Hematopoietic multipotent progenitor cell treated with erythropoietin and hydrocortisone succinate and interleukin-3 and kit ligand, for 15 days (in vitro differentiated cells): ENCODE results near the gene ALDH1A1.
"Not testable (repeated sequence)": the region's sequence is repeated elsewhere in the genome, so short reads cannot be mapped to it uniquely, and the experiment has no call there.

Experiments
- DNase-seq: peaks from one replicate; pipeline ENCODE4 v3.0.0-alpha.2; 2015; ENCODE audit warnings: low spot score

ALDH1A1 gene

DNA sequence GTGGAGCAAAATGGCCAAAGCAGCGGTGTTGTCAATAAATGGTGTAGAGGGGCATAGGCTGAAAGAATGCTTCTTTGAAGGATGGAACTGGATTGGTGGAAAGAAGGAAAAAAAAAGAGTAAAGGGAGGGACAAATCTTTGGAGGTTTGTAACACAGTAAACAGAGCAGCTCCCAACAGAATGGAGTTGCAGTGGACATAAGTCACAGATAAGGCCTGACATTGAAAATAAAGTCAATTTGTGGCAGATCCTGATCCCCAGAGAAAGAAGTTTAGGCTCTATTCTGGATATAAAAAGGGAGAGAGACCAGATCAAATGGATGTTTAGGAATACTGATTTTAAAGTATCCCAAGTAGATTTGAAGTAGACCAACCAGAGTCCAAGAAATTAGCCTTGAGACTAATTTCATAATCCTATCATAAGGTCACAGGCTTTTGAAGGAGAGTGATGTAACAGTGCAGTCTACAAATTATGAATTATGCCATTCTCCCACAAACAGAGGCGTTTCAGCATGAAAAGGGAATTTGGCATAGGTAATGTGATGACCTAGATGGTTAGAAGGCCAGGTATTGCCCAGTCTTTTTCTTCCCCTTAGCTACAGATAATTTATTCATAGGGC lies 8.9 kb downstream of the ALDH1A1 start:
- DNase-seq = no peak

DNA sequence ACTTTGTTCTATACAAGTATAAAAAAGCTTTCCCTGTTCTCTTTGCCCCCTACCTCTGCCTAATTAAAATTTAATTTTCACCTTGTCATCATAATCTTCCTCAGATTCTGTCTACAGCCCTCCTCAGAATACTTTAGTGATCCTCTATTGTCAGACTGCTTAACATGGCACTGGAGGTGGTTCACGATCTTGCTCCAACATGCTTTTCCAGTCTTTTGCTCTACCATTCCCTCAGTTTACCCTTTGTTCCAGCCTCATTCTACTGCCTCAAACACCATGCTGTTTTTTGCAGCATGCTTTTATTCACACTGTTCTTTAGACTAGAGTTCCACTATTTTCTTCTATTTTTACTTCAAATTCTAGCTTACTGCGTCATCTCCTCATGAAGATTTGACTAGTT lies 10.4 kb downstream of the ALDH1A1 start:
- DNase-seq = no peak

DNA sequence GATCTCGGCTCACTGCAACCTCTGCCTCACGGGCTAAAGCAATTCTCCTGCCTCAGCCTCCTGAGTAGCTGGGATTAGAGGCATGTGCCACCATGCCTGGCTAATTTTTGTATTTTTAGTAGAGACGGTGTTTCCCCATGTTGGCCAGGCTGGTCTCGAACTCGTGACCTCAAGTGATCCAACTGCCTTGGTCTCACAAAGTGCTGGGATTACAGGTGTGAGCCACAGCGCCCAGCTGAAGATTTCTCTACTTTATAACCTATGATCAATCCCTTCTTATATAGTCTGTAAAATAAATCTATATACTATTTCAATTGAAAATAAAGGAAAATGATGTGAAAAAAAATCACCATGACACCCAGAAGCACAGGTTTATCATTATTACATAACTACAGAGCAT lies 13.3 kb downstream of the ALDH1A1 start:
- not testable (repeated sequence) for DNase-seq

DNA sequence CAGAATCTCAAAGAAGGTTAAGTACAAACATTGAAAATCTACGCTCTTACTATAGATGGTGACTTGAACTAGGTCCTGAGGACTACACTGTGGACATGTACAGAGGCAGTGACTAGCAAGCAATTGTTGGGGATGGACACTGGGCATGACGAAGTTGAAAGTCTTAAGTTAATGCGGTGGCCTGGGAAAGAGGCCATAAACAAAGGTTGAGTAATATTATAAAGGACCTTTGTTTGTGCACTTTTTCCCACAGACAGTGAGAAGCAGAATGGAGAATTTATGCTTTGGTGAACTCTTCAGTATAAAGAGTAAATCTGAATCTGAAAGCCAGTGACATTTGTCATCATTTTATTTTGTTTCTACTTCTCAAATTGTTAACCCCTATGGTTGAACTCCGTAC lies 15.3 kb downstream of the ALDH1A1 start:
- DNase-seq = no peak

DNA sequence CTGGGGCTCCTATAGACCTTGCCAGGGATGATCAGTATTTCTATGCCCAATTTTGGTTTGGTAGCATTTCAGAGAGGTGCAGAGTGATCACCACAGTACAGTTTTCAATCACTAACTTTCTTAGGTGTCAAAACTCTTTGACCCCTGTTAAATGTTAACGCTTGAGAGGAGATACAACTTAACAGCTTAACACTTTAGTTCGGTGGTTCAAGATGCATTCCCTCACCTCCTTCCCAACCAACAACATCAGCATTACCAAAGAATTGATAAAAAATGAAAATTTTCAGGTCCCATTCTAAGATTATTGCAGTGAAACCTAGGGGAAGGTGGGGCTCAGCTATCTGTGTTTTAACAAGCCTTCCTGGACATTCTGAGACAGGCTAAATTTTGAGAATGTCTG lies 16.2 kb downstream of the ALDH1A1 start:
- no peak for DNase-seq

DNA sequence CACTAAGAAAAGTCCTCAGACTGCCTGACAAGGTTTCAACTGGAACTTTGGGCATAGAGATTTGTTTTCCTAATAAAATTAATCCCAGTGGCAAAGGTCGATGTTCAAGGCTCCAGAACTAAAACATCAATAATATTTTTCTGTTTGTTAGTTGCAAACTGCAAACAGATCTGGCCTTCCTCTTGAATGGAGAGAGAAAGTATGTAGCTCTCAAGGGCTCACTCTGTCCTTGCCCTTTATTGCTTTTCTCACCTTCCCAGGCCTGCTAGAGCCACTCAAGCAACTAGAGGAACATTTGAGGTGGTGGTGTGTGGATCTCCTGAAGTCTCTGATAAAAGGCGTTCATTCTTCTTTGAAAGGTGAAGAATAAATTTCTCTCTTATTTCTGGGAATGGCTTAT lies 16.6 kb downstream of the ALDH1A1 start:
- no peak for DNase-seq

DNA sequence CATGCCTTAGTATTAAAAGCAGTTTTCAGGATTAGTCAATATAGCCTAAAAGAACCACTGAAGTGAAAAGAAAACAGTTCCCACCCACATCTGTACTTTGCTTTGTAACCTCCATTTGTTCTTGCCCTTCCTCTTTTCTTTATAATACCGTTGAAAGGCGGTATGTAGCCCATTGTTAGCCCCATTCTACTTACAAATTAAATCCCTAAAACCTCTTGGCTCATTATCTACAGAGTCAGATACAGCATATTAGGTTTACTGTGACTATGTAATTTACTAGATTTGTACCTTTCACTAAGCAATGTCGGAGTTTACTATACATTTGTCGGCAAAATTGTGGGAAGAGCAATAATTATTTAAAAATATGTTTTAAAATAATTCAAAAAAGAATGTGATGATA lies 17.3 kb downstream of the ALDH1A1 start:
- no peak for DNase-seq

DNA sequence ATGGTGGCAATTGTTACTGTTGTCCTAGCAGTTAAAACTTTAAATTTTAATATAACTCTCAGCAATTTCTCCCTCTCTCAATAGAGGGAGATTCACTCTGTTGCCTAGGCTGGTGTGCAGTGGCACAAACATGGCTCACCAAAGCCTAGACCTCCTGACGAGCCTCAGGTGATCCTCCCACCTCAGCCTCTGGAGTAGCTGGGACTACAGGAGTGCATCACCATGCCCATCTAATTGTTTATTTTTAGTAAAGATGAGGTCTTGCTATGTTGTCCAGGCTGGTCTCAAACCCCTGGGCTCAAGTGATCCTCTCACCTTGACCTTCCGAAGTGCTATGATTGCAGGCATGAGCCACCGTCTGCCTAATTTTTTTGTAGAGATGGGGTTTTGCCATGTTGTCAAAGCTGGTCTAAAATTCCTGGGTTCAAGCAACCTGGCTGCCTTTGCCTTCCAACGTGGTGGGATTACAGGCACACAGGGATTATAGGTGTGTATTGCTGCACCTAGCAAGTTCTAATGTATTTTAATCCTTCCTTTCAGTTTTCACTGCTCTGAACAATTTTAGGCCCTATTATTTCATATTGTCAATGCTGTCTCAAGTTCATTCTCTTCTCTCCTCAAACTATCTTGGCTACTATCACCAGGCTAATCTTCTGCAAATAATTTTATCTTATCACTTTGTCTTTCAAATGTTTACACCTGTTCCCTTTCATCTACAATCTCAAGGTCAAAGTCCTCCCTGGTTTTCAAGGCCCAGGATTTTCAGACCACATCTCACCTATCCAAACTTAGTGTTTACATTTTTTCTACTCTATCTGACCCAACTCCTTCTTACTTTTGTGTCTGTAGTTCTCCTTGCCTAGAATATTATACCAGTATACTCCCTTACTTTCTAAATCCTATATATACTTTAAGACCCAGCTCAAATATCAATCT lies 18.9 kb downstream of the ALDH1A1 start:
- no peak for DNase-seq

DNA sequence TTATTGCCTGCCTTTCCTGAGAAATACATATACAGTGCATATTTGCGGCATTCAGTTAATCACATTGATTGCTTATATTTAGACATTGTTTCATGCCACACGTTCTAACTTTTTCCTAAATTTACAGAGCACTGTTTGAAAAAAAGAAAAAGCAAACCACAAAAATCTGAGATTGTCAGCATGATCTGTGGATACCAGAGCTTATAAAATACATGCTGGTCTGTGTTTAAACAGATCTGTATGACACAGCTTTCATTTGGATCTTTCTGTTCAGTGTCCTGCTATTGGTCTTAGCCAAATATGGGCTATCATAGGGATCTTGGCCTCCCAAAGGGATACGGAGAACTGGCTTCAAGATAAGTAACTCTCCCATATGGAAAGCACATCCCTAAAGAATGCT lies 20.2 kb downstream of the ALDH1A1 start:
- no peak for DNase-seq

DNA sequence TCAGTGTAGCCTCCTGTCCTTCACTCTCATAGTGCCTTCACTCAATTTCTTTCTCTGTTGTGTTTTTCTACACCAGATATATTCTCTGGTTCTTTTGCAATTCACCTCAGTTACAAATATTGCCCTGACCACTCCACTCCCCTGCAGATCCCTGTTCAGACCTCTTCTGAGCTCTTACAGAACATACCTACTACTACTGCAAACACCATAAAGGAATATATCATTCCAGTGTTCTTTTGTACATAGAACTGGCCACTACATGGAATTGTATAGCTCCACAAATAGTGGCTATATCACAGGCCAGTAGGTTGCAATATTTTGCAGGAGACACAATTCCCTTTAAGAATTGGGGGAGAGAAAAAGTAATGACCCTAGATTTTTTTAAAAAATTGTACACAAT lies 21.0 kb downstream of the ALDH1A1 start:
- DNase-seq = no peak

DNA sequence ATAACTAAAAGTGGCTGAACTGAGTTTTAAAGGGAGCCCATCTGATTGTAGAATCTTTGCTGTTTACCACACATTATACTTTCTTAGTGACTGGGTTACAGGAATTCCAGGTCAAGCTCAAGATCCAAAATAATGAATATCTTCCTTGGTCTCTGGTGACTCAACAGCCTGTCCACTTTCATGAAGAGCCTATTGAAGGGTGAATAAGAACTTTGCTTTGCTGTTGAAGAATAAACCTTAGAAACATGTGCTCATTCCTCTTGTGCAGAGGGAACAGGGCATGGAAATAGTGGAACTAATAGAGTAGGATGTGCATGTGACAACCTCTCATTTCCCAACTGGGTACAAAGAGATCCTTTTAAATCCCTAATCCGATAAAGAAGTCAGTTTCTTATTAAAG lies 21.4 kb downstream of the ALDH1A1 start:
- no peak for DNase-seq

DNA sequence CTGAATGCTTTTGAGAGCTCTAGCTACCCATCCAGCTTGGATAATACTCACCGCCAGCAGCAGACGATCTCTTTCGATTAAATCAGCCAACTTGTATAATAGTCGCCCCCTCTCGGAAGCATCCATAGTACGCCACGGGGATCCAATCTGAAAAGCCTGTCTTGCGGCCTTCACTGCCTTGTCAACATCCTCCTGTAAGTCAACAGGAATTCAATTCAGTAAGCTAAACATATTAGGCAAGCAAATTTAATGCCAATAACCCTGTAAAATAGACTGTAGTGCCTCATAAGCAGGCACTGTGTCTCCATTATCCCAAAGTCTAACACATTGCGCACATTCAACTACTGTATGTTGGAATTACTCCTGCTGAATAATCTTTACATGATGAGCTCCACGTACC lies 22.0 kb downstream of the ALDH1A1 start:
- DNase-seq = no peak

DNA sequence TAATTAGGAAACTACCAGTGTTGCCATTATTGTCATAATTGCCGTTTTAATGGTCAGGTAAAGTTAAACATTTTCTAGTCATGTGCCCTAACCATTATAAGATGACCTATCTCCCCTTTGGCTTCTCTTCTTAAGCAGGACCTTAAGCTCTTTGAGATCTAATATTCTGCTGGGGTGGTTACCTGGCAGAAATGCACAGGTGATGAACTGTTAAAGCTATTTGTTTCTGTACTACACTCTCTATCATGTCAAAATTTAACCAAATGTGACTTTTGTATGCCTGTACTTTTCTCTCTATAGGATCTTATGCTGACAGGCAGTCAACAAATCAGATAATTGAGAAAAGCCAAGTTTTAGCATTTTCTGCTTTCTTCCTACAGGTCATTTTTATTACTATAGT lies 23.3 kb downstream of the ALDH1A1 start:
- no peak for DNase-seq

DNA sequence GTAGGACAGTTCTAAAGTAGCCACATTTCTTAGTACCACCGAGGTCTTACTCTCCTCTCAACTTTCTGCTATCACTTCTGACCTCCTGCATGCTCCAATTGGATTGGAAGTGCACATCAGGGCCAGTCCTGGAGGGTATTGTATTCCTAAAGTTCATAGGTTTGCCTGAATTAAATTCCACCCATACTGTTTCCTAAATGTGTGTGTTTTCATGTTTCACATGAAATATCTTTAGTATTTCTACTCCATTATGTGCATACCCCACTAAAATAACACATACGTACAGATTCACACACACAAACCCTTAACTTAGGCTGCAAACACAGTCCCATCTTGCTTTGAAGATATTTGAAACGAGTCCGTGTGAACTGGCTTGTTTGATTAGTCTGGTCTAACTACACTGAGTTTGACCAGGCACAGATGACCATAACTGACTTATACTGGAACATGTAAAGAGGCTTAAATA lies 24.8 kb downstream of the ALDH1A1 start:
- no peak for DNase-seq

DNA sequence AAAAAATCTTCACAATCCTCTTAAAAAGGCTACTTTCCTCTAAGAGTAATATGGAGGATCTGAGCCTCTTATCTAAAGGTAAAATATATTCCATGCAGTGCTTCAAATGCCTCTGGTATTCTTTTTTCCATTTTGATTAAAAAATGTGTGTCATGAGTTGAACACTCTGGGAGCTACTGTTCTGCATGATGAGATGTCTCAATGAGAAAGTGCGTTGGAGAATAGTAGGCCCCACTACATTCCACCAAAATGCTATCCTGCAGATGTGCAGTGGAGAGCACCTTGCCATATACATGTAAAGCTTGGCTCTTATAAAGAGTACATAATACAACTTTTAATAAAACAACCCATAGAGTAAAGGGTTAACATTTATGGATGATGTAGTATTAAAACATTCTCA lies 26.3 kb downstream of the ALDH1A1 start:
- DNase-seq = no peak

DNA sequence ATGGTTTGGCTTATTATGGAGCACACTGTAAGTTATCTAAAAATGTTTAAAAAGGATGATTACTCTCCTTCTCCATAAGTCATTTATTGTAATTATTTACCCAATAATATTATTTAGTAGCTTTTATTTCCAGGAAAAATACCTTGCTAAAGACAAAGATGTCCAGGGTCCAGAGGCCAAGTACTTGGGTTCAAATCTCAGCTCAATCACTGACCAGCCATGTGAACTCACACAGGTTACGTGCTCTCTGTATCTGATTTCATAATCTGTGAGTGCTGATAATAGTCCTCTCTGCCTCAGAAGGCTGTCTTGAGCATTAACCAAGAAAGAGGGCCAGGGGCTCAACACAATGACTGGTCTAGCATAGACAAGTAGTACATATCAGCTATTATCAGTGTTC lies 27.0 kb downstream of the ALDH1A1 start:
- DNase-seq = no peak

DNA sequence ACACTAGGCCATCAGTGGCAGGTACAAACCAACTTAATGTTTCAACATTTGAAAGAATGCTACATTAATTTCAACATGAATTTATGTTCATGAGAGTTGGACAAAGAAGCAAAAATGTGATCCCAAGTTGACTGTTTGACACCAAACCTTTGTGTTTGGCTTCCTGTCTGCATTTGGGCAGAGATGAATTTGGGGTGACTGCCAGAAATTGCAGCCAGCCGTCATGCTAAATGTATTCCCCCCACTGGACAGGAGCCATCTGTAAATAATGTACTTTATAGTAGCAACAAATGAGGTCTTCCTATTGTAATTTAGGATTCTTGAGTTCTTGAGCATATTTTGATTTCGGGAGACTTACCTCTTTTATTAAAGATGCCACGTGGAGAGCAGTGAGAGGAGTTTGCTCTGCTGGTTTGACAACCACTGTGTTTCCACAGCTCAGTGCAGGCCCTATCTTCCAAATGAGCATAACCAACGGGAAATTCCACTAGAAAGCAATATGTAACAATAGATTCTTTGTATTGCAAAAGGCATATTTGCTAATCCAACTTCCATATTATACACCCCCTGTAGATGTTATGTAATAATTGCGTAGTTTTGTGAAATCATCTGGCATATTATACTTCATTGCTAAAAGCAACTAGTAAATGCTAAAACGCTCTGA lies 27.6 kb downstream of the ALDH1A1 start:
- DNase-seq = no peak

DNA sequence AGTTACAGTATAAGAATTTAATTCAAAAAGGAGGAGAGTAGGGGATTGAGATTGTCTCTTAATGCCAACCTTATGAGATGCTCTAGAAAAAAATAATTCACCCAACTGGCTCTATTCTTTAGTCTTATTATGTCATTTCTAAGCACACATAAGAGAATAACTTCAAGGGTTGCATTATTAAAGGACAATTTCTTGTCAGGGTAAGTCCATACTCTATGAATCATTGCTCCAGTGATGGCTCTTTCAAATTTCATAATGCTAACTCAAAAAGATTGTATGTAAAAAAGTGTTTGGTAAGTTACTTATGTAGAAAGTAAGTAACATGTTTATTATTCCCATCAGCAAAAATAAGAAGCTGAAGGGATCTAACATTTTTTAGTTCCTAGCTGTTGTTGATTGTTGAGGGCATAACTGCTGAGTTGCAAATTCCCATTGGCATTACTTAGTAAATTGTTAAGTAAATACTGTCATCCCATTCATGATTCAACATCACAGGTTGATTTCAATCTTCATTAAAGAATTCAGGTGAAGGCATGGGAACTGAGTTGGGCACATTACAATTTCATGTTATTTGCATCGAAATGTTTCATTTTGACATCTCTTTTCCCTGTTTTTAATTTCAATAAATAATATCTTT lies 28.6 kb downstream of the ALDH1A1 start:
- no peak for DNase-seq

DNA sequence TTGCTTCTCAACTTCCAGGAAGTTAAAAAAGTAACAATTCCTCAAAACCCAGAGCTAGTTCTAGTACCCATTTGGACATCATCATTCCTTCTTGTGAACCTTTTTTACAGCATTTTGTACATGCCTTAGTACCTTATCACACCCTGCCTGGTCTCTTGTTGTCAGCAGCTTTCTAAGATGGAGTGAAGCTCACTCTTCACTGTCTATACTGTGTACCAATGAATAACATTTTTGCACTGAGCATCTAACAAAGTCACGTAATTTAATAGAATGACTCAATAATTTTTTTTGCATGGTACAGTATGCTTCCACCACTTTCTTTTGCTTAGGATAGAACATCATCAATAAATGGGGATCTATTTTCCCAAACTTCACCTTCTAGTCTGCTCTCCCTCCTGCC lies 29.8 kb downstream of the ALDH1A1 start:
- DNase-seq = no peak

DNA sequence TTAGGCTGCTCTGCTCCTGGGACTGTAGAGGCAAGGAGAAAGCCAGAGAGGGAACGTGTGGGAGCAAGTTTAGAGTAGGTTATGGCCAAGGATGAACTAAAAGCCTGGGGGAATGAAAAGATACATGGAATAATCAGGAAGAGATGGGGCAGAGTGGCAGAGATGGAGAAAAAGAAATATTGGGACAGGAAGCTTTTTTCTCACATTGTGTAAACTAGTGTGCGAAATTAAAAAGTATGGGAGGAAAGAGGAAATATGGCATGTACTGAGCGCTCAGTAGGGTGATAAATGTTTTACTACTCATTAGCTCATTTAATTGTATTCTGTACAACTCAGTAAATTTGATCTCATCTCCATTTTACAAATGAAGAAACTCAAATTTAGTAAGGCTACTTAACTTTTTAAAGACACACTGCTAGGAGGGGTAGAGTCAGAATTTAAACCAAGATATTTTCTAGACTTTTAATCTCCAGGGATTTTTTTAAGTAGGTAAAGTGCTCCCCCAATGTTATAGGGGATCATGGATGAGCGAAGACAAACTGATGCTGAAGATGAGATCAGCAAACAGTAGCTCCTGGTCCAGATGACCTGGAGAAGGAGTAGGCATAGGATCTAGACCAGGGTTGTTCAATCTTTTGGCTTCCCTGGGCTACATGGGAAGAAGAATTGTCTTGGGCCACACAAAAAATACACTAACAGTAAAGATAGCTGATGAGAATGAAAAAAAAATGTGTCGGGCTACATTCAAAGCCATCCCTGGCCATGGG lies 30.8 kb downstream of the ALDH1A1 start:
- DNase-seq = no peak

DNA sequence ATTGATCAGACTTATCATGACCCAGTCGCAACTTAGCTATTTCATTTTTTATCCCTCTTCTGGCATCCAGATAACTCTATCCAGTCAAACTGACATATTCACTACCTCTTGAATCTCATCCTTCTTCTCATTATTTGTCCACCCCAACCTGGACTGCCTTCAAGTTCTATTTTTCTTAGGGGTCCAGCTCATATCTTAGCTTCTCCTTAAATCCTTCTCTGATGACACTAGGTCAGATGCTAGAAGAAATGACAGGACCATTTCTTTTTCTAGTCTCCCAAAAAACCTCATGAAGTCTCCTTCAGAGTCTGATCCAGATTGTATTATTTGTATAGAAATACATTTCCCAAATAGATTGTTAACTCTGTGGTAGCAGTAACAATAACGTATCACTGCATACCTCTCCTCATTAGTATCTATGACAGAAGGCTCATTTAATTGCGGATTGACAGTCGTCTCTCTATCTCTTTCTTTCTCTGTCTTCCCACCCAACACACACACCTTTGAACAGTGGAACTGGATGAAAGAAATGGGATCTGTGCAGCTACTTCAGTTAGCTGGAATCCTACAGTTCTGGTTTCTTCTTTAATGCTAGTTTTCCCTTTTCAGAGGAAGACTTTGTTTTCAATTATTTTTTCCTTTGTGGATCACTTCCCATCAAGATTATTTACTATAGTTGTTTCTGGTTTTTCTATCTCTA lies 33.5 kb downstream of the ALDH1A1 start:
- DNase-seq = no peak
